ENCODE results near the gene VWA5B1. TPM values are rescaled to one million over a fixed set of nuclear protein-coding genes. Genes with fewer than 3 reads are reported as not detected.

VWA5B1 gene
- total RNA-seq, 1 donor: not detected

DNA sequence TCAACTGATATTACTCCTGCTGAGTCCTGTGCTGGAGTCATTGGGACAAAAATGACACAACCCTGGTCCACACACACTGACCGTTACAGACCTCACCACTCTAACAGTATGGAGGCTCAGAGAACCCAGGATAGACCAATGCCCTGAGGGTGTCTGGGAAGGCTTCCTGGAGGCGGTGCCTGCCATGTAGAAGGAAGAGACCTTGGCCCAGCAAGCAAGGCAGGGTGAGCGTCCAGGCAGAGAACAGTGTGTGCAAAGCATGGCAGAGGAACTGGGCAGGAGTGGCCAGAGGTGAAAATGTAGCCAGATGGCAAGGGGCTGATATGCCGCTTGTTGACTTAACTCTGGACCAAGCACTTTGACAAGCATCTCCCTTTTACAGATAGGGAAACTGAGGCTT lies 85.5 kb downstream of the VWA5B1 start:
- H2AFZ ChIP-seq (ENCODE audit: low read length): no peak overlapping the region
- DNase-seq (ENCODE audit: insufficient read length, low spot score, missing footprints): peak; percentile 58
- no peaks in the 10 kb centered on the region for H3K79me2 ChIP-seq (ENCODE audit: insufficient read depth, low read length)
- no peak overlapping the region for H3K4me2 ChIP-seq (ENCODE audit: insufficient read depth, low read length)
- TF ChIP-seq, protein P1, sequence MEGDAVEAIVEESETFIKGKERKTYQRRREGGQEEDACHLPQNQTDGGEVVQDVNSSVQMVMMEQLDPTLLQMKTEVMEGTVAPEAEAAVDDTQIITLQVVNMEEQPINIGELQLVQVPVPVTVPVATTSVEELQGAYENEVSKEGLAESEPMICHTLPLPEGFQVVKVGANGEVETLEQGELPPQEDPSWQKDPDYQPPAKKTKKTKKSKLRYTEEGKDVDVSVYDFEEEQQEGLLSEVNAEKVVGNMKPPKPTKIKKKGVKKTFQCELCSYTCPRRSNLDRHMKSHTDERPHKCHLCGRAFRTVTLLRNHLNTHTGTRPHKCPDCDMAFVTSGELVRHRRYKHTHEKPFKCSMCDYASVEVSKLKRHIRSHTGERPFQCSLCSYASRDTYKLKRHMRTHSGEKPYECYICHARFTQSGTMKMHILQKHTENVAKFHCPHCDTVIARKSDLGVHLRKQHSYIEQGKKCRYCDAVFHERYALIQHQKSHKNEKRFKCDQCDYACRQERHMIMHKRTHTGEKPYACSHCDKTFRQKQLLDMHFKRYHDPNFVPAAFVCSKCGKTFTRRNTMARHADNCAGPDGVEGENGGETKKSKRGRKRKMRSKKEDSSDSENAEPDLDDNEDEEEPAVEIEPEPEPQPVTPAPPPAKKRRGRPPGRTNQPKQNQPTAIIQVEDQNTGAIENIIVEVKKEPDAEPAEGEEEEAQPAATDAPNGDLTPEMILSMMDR (IDR thresholded peaks at IDR 0.05; ENCODE audit: extremely low read depth, low read depth, low read length): no peak
- H3K36me3 ChIP-seq (ENCODE audit: insufficient read depth, low read length): no peaks in the 10 kb centered on the region
- no peaks in the 10 kb centered on the region for H4K20me1 ChIP-seq (ENCODE audit: insufficient read depth, low read length)
- H3K4me3 ChIP-seq (ENCODE audit: insufficient read depth, low read length): no peak overlapping the region
- no peak overlapping the region for H3K27ac ChIP-seq (ENCODE audit: low read depth, low read length)
- peaks cover 9% of the 10 kb centered on the region for H3K4me1 ChIP-seq (ENCODE audit: insufficient read depth, low read length)
- H3K27me3 ChIP-seq (ENCODE audit: insufficient read depth, low read length): peaks cover 6% of the 10 kb centered on the region
- no peaks in the 10 kb centered on the region for H3K9me3 ChIP-seq (ENCODE audit: low read depth, low read length)

DNA sequence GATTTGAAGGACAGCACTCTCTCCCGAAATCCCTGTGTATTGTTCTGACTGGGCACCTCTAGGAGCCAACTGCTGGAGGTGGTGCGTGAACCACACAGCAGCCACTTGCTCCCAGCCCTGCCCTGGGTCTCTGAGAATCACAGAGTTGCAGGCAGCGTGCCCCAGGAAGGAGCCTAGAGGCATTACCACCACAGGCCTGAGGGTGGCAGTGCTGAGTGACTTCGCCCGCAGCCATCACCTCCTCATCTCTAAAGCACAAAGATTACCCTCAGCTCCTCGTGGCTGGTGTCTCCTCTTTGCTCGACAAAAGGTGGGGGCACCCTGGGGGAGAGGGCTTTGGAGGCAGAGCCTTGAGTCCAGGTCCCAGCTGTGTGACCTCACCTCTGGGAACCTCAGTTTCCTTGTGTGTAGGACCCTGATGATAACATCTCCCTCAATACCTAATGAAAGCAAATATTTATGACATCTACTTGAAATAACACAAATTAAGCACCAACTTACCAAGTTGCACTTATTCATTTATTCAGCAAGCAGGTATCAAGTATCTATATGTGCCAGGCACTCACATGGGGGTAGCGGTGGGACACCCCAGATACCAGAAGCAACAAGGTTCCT lies 86.3 kb downstream of the VWA5B1 start:
- Histone ChIP-seq H3K4me2 (ENCODE audit: insufficient read depth, low read length) (no peak overlapping the region), H3K4me1 (ENCODE audit: insufficient read depth, low read length) (peaks cover 9% of the 10 kb centered on the region), H3K9me3 (ENCODE audit: low read depth, low read length) (no peaks in the 10 kb centered on the region), H2AFZ (ENCODE audit: low read length) (no peak overlapping the region), H3K36me3 (ENCODE audit: insufficient read depth, low read length) (no peaks in the 10 kb centered on the region), H4K20me1 (ENCODE audit: insufficient read depth, low read length) (no peaks in the 10 kb centered on the region), H3K4me3 (ENCODE audit: insufficient read depth, low read length) (no peak overlapping the region), H3K79me2 (ENCODE audit: insufficient read depth, low read length) (no peaks in the 10 kb centered on the region), H3K27ac (ENCODE audit: low read depth, low read length) (no peak overlapping the region), H3K27me3 (ENCODE audit: insufficient read depth, low read length) (peaks cover 6% of the 10 kb centered on the region)
- peak; percentile 90 for DNase-seq (ENCODE audit: insufficient read length, low spot score, missing footprints)
- TF ChIP-seq, protein P1 (IDR thresholded peaks at IDR 0.05; ENCODE audit: extremely low read depth, low read depth, low read length): peak; percentile 85

GRCh38 chr1:20377516-20378270 lies 87.0 kb downstream of the VWA5B1 start:
- Histone ChIP-seq H3K27me3 (ENCODE audit: insufficient read depth, low read length) (peaks cover 6% of the 10 kb centered on the region), H3K4me2 (ENCODE audit: insufficient read depth, low read length) (no peak overlapping the region), H2AFZ (ENCODE audit: low read length) (no peak overlapping the region), H3K4me3 (ENCODE audit: insufficient read depth, low read length) (no peak overlapping the region), H4K20me1 (ENCODE audit: insufficient read depth, low read length) (no peaks in the 10 kb centered on the region), H3K36me3 (ENCODE audit: insufficient read depth, low read length) (no peaks in the 10 kb centered on the region), H3K4me1 (ENCODE audit: insufficient read depth, low read length) (peaks cover 9% of the 10 kb centered on the region), H3K79me2 (ENCODE audit: insufficient read depth, low read length) (no peaks in the 10 kb centered on the region), H3K27ac (ENCODE audit: low read depth, low read length) (no peak overlapping the region), H3K9me3 (ENCODE audit: low read depth, low read length) (no peaks in the 10 kb centered on the region)
- no peak for DNase-seq (ENCODE audit: insufficient read length, low spot score, missing footprints)
- TF ChIP-seq, protein P1 (IDR thresholded peaks at IDR 0.05; ENCODE audit: extremely low read depth, low read depth, low read length): no peak

DNA sequence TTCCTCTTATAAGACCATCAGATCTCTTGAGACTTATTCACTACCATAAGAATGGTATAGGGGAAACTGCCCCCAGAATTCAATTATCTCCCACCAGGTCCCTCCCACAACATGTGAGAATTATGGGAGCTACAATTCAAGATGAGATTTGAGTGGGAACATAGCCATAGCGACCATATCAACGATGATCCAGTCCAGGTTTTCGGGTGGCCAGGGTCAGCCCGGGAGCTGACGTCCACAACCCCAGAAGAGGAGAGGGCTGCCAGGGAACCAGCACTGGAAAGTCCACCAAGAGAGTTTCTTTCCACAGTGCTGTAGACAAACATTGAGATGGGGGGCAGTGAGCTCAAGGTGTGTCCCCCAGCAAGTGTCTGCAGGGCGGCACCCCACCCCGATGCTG lies 88.4 kb downstream of the VWA5B1 start:
- Histone ChIP-seq H3K4me2 (ENCODE audit: insufficient read depth, low read length) (no peak overlapping the region), H3K36me3 (ENCODE audit: insufficient read depth, low read length) (no peaks in the 10 kb centered on the region), H3K4me3 (ENCODE audit: insufficient read depth, low read length) (no peak overlapping the region), H3K27ac (ENCODE audit: low read depth, low read length) (no peak overlapping the region), H3K79me2 (ENCODE audit: insufficient read depth, low read length) (no peaks in the 10 kb centered on the region), H4K20me1 (ENCODE audit: insufficient read depth, low read length) (no peaks in the 10 kb centered on the region), H3K27me3 (ENCODE audit: insufficient read depth, low read length) (peaks cover 18% of the 10 kb centered on the region), H2AFZ (ENCODE audit: low read length) (no peak overlapping the region), H3K9me3 (ENCODE audit: low read depth, low read length) (no peaks in the 10 kb centered on the region), H3K4me1 (ENCODE audit: insufficient read depth, low read length) (peaks cover 9% of the 10 kb centered on the region)
- TF ChIP-seq, protein P1 (IDR thresholded peaks at IDR 0.05; ENCODE audit: extremely low read depth, low read depth, low read length): no peak
- DNase-seq (ENCODE audit: insufficient read length, low spot score, missing footprints): peak; percentile 10

Data from osteoblast (primary cell).